ENCODE measurements around the gene JPH4.

The JPH4 gene

GRCh38 chr14:23558346-23559009 is 20.1 kb downstream of the JPH4 start:
- Histone ChIP-seq H4K20me1 (ENCODE audit: control insufficient read depth, insufficient read depth, low read depth, low read length) (0 out of 2 replicates have a peak, but pooled peaks cover 5% of the 10 kb centered on the region), H3K9me3 (ENCODE audit: control insufficient read depth, insufficient read depth, low read length) (no peaks in the 10 kb centered on the region), H3K9me2 (replicated peaks; ENCODE audit: control insufficient read depth, low read length) (no peaks in the 10 kb centered on the region), H3K4me1 (ENCODE audit: control insufficient read depth, low read length) (peaks cover 19% of the 10 kb centered on the region), H3K27me3 (ENCODE audit: control insufficient read depth, low read length) (no peaks in the 10 kb centered on the region), H3K27ac (ENCODE audit: low read depth, low read length) (no peak overlapping the region), H3K4me3 (ENCODE audit: low read length) (peak overlapping the region; percentile 84; the same call in 1 of the 2 replicates), H3K36me3 (ENCODE audit: control insufficient read depth, low read length) (peaks cover 56% of the 10 kb centered on the region), H3F3A (ENCODE audit: control insufficient read depth, insufficient read depth) (peaks cover 10% of the 10 kb centered on the region; the same call in 1 of the 2 replicates), H3K4me2 (ENCODE audit: low read length) (peak overlapping the region; percentile 70), H3K79me2 (ENCODE audit: control insufficient read depth, low read length) (peaks cover 32% of the 10 kb centered on the region)
- no peak for TF ChIP-seq CTCF (IDR thresholded peaks at IDR 0.05; ENCODE audit: low read depth, low read length, poor library complexity, severe bottlenecking)
- no peak for TF ChIP-seq EZH2phosphoT487 (IDR thresholded peaks at IDR 0.05; ENCODE audit: borderline replicate concordance, low read length)

GRCh38 chr14:23557946-23558345 is 20.6 kb downstream of the JPH4 start:
- peaks cover 9% of the 10 kb centered on the region; the same call in 1 of the 2 replicates for H3F3A ChIP-seq (ENCODE audit: control insufficient read depth, insufficient read depth)
- H3K4me1 ChIP-seq (ENCODE audit: control insufficient read depth, low read length), result peaks cover 19% of the 10 kb centered on the region
- H3K27ac ChIP-seq (ENCODE audit: low read depth, low read length), result peak overlapping the region; percentile 44
- H3K4me3 ChIP-seq (ENCODE audit: low read length), result peak overlapping the region; percentile 84
- H3K27me3 ChIP-seq (ENCODE audit: control insufficient read depth, low read length), result no peaks in the 10 kb centered on the region
- TF ChIP-seq CTCF (IDR thresholded peaks at IDR 0.05; ENCODE audit: low read depth, low read length, poor library complexity, severe bottlenecking), result no peak
- TF ChIP-seq EZH2phosphoT487 (IDR thresholded peaks at IDR 0.05; ENCODE audit: borderline replicate concordance, low read length), result no peak
- H4K20me1 ChIP-seq (ENCODE audit: control insufficient read depth, insufficient read depth, low read depth, low read length), result 0 out of 2 replicates have a peak, but pooled peaks cover 5% of the 10 kb centered on the region
- H3K4me2 ChIP-seq (ENCODE audit: low read length), result peak overlapping the region; percentile 70
- no peaks in the 10 kb centered on the region for H3K9me3 ChIP-seq (ENCODE audit: control insufficient read depth, insufficient read depth, low read length)
- H3K79me2 ChIP-seq (ENCODE audit: control insufficient read depth, low read length), result peaks cover 32% of the 10 kb centered on the region
- H3K9me2 ChIP-seq (replicated peaks; ENCODE audit: control insufficient read depth, low read length), result no peaks in the 10 kb centered on the region
- H3K36me3 ChIP-seq (ENCODE audit: control insufficient read depth, low read length), result peaks cover 51% of the 10 kb centered on the region

GRCh38 chr14:23557521-23557920 is 21.1 kb downstream of the JPH4 start:
- Histone ChIP-seq H3K27me3 (ENCODE audit: control insufficient read depth, low read length) (no peaks in the 10 kb centered on the region), H4K20me1 (ENCODE audit: control insufficient read depth, insufficient read depth, low read depth, low read length) (0 out of 2 replicates have a peak, but pooled peaks cover 5% of the 10 kb centered on the region), H3K79me2 (ENCODE audit: control insufficient read depth, low read length) (peaks cover 32% of the 10 kb centered on the region), H3K36me3 (ENCODE audit: control insufficient read depth, low read length) (peaks cover 47% of the 10 kb centered on the region), H3K9me3 (ENCODE audit: control insufficient read depth, insufficient read depth, low read length) (no peaks in the 10 kb centered on the region), H3K4me2 (ENCODE audit: low read length) (peak overlapping the region; percentile 70), H3F3A (ENCODE audit: control insufficient read depth, insufficient read depth) (peaks cover 7% of the 10 kb centered on the region; the same call in 1 of the 2 replicates), H3K9me2 (replicated peaks; ENCODE audit: control insufficient read depth, low read length) (no peaks in the 10 kb centered on the region), H3K4me1 (ENCODE audit: control insufficient read depth, low read length) (peaks cover 19% of the 10 kb centered on the region), H3K4me3 (ENCODE audit: low read length) (peak overlapping the region; percentile 84), H3K27ac (ENCODE audit: low read depth, low read length) (peak overlapping the region; percentile 44)
- TF ChIP-seq EZH2phosphoT487 (IDR thresholded peaks at IDR 0.05; ENCODE audit: borderline replicate concordance, low read length) (no peak), CTCF (IDR thresholded peaks at IDR 0.05; ENCODE audit: low read depth, low read length, poor library complexity, severe bottlenecking) (no peak)
